Spleen (tissue), 7 donors: Measurements from ENCODE around the gene RAD51B.

ENCODE experiments used
- POLR2A ChIP-seq, 3 donors: fragments of 450-650 bp; IDR thresholded peaks; one replicate each; pipeline ENCODE4 v1.5.1; 2017; ENCODE audit warnings: antibody characterized with exemption in 3 of 3, mild to moderate bottlenecking in 1 of 3
- TF ChIP-seq, protein P1 (sequence below), 11 experiments: fragments of 200-600 bp in 7 of 11; fragments of 450-650 bp in 4 of 11; sonication (generic) in 4 of 11; IDR thresholded peaks in 8 of 11; conservative IDR thresholded peaks in 3 of 11; 1 replicate in 7 of 11; 2 replicates in 4 of 11; pipeline versions ENCODE4 v1.4.0 to v1.8.0; 2016 to 2021; ENCODE audit warnings: antibody characterized with exemption in 11 of 11, inconsistent platforms in 4 of 11, mild to moderate bottlenecking in 1 of 11
- donor health status: DM: no; HTN: no; CAD: no; lungs with moderate emphysema.
- donor health status: DM: no; HTN: no; CAD: no.
- donor health status: DM: no; HTN: no; CAD: no.

GRCh38 chr14:68590201-68590522 lies 770.6 kb downstream of the RAD51B start:
- TF ChIP-seq, protein P1, sequence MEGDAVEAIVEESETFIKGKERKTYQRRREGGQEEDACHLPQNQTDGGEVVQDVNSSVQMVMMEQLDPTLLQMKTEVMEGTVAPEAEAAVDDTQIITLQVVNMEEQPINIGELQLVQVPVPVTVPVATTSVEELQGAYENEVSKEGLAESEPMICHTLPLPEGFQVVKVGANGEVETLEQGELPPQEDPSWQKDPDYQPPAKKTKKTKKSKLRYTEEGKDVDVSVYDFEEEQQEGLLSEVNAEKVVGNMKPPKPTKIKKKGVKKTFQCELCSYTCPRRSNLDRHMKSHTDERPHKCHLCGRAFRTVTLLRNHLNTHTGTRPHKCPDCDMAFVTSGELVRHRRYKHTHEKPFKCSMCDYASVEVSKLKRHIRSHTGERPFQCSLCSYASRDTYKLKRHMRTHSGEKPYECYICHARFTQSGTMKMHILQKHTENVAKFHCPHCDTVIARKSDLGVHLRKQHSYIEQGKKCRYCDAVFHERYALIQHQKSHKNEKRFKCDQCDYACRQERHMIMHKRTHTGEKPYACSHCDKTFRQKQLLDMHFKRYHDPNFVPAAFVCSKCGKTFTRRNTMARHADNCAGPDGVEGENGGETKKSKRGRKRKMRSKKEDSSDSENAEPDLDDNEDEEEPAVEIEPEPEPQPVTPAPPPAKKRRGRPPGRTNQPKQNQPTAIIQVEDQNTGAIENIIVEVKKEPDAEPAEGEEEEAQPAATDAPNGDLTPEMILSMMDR (IDR thresholded peaks at IDR 0.05 in 8 of 11, conservative IDR thresholded peaks at IDR 0.05 in 3 of 11) = no peak
- no peak for TF ChIP-seq POLR2A (IDR thresholded peaks at IDR 0.05)
